Panc1 (cell line): Measurements from ENCODE around the gene ZNF318. TPM values are rescaled to one million over a fixed set of nuclear protein-coding genes. Genes with fewer than 3 reads are reported as not detected.

Source experiments
- ATAC-seq: fragments of 200-7000 bp; cut with Tn5 transposase; 2 replicates; pipeline ENCODE4 v1.9.1; 2020; ENCODE audit warnings: mild to moderate bottlenecking, moderate library complexity
- BruUV-seq: library from RNA; stranded (reverse); fragments of 400-500 nt; replicated peaks from 2 replicates; lab custom pipeline; 2021; lab: Mats Ljungman, UMichigan
- CTCF ChIA-PET: fragments of 300-600 bp; sonication (Branson Sonifier 250); formaldehyde crosslinking; loops from one replicate; lab custom pipeline; 2022; ENCODE audit warnings: antibody characterized with exemption; lab: Charles Lee
- POLR2A ChIA-PET: fragments of 300-600 bp; sonication (Branson Sonifier 250); formaldehyde crosslinking; loops from one replicate; lab custom pipeline; 2022; ENCODE audit warnings: antibody characterized with exemption; lab: Charles Lee
- DNase-seq: peaks from one replicate; pipeline ENCODE4 v3.0.0-alpha.2; 2010; ENCODE audit warnings: low read depth, low spot score
- H3K27ac ChIP-seq: 2 replicates; pipeline ENCODE4 v1.5.1; 2011; ENCODE audit warnings: mild to moderate bottlenecking, low read length, inconsistent platforms
- H3K27me3 ChIP-seq: fragments of 200-500 bp; sonication (Bioruptor generic); 2 replicates; pipeline ENCODE4 v1.6.0; 2014; ENCODE audit warnings: low read length, inconsistent platforms; ENCODE audit not compliant: control insufficient read depth, insufficient read depth
- H3K36me3 ChIP-seq: fragments of 200-500 bp; sonication (Bioruptor generic); 2 replicates; pipeline ENCODE4 v1.5.1; 2014; ENCODE audit warnings: inconsistent platforms, mild to moderate bottlenecking, low read length, moderate library complexity; ENCODE audit not compliant: control insufficient read depth, insufficient read depth
- H3K4me1 ChIP-seq: 2 replicates; pipeline ENCODE4 v1.5.1; 2011; ENCODE audit warnings: inconsistent platforms, mild to moderate bottlenecking, low read length, moderate library complexity; ENCODE audit not compliant: control insufficient read depth, insufficient read depth
- H3K4me3 ChIP-seq, 2 experiments: 2 replicates each; pipeline ENCODE4 v1.5.1; 2011 to 2012; ENCODE audit warnings: low read depth in 2 of 2, low read length in 2 of 2, mild to moderate bottlenecking in 2 of 2, inconsistent platforms in 1 of 2, moderate library complexity in 1 of 2
- H3K9me3 ChIP-seq: fragments of 200-500 bp; sonication (Bioruptor generic); 2 replicates; pipeline ENCODE4 v1.5.1; 2014; ENCODE audit warnings: low read depth, mild to moderate bottlenecking, inconsistent platforms, low read length, moderate library complexity; ENCODE audit not compliant: control insufficient read depth, insufficient read depth
- POLR2AphosphoS5 ChIP-seq: IDR thresholded peaks from 2 replicates; pipeline ENCODE4 v1.6.1; 2012; ENCODE audit warnings: mild to moderate bottlenecking, low read depth, low read length, moderate library complexity
- REST ChIP-seq, 2 experiments: IDR thresholded peaks; 2 replicates each; pipeline ENCODE4 v1.6.1; 2011 to 2012; ENCODE audit warnings: low read depth in 2 of 2, control low read depth in 1 of 2, low read length in 1 of 2, mild to moderate bottlenecking in 1 of 2, moderate library complexity in 1 of 2; ENCODE audit not compliant: insufficient read depth in 1 of 2
- SIN3A ChIP-seq: IDR thresholded peaks from 2 replicates; pipeline ENCODE4 v1.6.1; 2012; ENCODE audit warnings: low read depth, mild to moderate bottlenecking, low read length, moderate library complexity, borderline replicate concordance; ENCODE audit not compliant: insufficient read depth
- TCF7L2 ChIP-seq: IDR thresholded peaks from 2 replicates; pipeline ENCODE4 v1.6.1; 2011; ENCODE audit warnings: mild to moderate bottlenecking, low read depth, low read length, inconsistent platforms
- in situ Hi-C: cut with HindIII; loops from 2 replicates; pipeline ENCODE4 v1.10.0; 2016; ENCODE audit warnings: low sequenced_read_pairs, low pct_unique_long_range_greater_than_20kb
- intact Hi-C: fragments of 100-400 bp; cut with micrococcal nuclease; formaldehyde crosslinking; loops from one replicate; pipeline ENCODE4 v1.10.0; 2022; ENCODE audit not compliant: unreplicated experiment
- total RNA-seq: library from RNA; stranded (reverse); gene quantifications from one replicate; pipeline ENCODE4 v1.2.1, GENCODE V29; 2021; ENCODE audit not compliant: unreplicated experiment
- TF ChIP-seq, protein P1 (sequence below): fragments of 450-650 bp; IDR thresholded peaks from 2 replicates; pipeline ENCODE4 v1.5.1; 2017; ENCODE audit warnings: mild to moderate bottlenecking

ZNF318 gene
- total RNA-seq, 1 experiment from 2014 or later: 28.0 TPM

DNA sequence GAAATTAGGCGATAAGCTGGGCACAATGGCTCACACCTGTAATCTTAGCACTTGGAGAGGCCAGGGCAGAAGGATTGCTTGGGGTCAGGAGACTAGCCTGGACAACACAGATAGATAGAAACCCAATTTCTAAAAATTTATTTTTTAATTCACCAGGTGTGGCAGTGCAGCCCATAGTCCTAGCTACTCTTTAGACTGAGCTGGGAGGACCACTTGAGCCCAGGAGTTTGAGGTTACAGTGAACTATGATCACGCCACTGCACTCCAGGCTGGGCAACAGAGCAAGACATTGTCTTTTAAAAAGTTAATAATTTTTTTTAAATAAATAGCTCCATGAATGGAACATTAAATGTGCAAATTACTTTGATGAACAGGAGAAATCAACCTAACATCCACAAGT lies 8.2 kb downstream of the ZNF318 start:
- ATAC-seq (no peak), DNase-seq (no peak)
- H3K4me3 ChIP-seq: no peak overlapping the region
- in situ Hi-C loops: no loop called here
- ChIA-PET POLR2A (no interaction called here), CTCF (interaction anchor here (1.2 kb wide), 1 partner anchor 115 kb away, joined by 3 read pairs; no protein-coding TSS in a partner anchor)
- H3K4me1 ChIP-seq: no peaks in the 10 kb centered on the region
- H3K27ac ChIP-seq: no peak overlapping the region
- H3K27me3 ChIP-seq: no peaks in the 10 kb centered on the region
- BruUV-seq: no TSS peak
- no peaks in the 10 kb centered on the region for H3K9me3 ChIP-seq
- intact Hi-C loops: no loop called here
- H3K36me3 ChIP-seq: peaks cover 36% of the 10 kb centered on the region
- TF ChIP-seq, protein P1, sequence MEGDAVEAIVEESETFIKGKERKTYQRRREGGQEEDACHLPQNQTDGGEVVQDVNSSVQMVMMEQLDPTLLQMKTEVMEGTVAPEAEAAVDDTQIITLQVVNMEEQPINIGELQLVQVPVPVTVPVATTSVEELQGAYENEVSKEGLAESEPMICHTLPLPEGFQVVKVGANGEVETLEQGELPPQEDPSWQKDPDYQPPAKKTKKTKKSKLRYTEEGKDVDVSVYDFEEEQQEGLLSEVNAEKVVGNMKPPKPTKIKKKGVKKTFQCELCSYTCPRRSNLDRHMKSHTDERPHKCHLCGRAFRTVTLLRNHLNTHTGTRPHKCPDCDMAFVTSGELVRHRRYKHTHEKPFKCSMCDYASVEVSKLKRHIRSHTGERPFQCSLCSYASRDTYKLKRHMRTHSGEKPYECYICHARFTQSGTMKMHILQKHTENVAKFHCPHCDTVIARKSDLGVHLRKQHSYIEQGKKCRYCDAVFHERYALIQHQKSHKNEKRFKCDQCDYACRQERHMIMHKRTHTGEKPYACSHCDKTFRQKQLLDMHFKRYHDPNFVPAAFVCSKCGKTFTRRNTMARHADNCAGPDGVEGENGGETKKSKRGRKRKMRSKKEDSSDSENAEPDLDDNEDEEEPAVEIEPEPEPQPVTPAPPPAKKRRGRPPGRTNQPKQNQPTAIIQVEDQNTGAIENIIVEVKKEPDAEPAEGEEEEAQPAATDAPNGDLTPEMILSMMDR: no peak; the same call in 1 of the 2 replicates
- TF ChIP-seq SIN3A (no peak), REST (IDR thresholded peaks at IDR 0.05; ENCODE audit: insufficient read depth in 1 of 2, low read depth in 2 of 2, low read length in 1 of 2) (no peak), TCF7L2 (no peak), POLR2AphosphoS5 (no peak)

DNA sequence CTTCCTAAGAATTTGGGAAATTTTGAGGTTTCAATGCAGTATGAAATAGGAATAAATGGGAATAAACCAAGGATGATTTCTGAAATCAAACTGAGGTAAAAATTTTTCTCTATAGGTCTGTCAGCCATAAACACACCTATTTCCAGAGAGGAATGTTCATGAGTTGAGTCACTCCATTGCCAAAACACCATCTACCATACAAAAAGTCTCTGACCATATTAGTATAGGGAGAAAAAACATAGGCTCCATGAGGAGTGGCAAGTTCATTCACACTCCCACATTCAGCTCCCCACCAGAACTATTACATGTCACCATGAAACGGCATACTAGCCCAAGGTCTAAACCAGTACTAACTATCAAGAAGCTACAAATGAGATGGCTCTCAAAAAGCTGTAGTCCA lies 9.6 kb downstream of the ZNF318 start:
- in situ Hi-C loops (no loop called here), intact Hi-C loops (no loop called here)
- ChIA-PET CTCF (no interaction called here), POLR2A (no interaction called here)
- TF ChIP-seq TCF7L2: no peak
- TF ChIP-seq, protein P1: no peak
- TF ChIP-seq REST (IDR thresholded peaks at IDR 0.05; ENCODE audit: insufficient read depth in 1 of 2, low read depth in 2 of 2, low read length in 1 of 2): no peak
- no peak for TF ChIP-seq POLR2AphosphoS5
- TF ChIP-seq SIN3A: no peak
- Histone ChIP-seq H3K27me3 (no peaks in the 10 kb centered on the region), H3K4me1 (no peaks in the 10 kb centered on the region), H3K9me3 (no peaks in the 10 kb centered on the region), H3K4me3 (no peak overlapping the region), H3K36me3 (peaks cover 33% of the 10 kb centered on the region), H3K27ac (no peak overlapping the region)
- no TSS peak for BruUV-seq
- no peak for DNase-seq
- ATAC-seq: no peak
